Posterior cingulate gyrus (tissue), 11 donors: Measurements from ENCODE around the gene CLIC1.

Experiments
- DNase-seq, 10 donors: peaks; one replicate each; pipeline versions ENCODE4 v3.0.0 to v3.0.0-alpha.2; 2020 to 2021; ENCODE audit warnings: mixed read lengths in 3 of 10
- intact Hi-C: fragments of 100-400 bp; cut with DNase I; formaldehyde crosslinking; loops from one replicate; pipeline ENCODE4 v1.15.1; 2023

CLIC1 gene

DNA sequence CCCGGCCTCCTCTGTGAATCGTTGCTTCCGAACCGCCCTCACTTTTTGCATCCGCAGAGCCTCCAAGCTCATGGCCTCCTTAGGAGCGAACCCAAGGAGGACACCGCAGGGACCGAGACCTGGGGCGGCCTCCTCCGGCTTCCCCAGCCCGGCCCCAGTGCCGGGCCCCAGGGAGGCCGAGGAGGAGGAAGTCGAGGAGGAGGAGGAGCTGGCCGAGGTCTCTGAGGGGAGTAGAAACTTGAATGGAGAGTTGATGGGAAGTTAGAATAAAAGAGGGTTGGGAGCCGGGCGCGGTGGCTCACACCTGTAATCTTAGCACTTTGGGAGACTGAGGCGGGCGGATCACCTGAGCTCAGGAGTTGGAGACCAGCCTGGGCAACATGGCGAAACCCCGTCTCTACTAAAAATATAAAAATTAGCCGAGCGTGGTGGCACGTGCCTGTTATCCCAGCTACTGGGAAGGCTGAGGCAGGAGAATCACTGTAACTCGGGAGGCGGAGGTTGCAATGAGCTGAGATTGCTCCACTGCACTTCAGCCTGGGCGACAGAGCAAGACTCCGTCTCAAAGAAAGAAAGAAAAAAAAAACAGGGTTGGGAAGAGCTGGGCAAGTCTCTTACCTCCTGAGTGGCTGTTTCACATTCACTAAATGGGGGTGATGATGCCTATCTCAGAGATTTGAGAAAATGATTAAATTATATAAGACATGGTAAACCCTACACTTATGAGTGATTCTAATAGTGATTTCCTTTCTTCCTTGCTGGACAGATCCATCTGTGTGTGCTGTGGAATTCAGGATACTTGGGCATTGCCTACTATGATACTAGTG lies 4.3 kb upstream of the CLIC1 start:
- intact Hi-C loops, result no loop called here
- no peak for DNase-seq

DNA sequence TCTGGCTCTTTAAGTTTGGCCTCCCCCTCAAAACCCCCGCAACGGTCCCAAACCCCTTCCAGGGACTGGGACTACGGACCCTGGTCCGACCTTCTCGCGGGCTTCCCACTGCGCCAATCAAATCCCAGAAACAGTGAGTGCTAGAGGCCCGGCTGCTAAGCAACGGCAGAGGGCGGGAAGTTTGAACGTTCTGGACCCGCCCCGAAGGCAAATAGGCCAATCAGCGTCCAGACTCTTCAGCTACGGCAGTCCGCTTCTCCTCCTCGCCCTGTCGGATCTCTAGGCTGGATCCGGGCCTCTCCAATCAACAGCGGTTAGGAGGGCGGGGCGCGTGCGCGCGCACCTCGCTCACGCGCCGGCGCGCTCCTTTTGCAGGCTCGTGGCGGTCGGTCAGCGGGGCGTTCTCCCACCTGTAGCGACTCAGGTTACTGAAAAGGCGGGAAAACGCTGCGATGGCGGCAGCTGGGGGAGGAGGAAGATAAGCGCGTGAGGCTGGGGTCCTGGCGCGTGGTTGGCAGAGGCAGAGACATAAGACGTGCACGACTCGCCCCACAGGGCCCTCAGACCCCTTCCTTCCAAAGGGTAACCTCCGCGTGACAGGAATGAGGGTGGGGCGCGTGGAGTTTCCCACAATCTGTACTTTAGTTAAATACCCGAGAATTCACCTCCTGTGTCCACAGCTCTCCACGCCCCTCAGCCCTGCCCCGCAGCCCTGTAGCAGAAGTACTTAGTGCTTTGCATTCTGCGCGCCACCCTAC lies 3.5 kb upstream of the CLIC1 start, which contains the start of gene MSH5:
Gene MSH5 (plus strand): TSS at position 367 of the 758 bp plus-strand sequence. CDS start 462 bp downstream, outside the sequence.
- intact Hi-C loops, result loop anchor here (10.0 kb wide), 1 partner anchor 55 kb away; the partner anchor contains the start of gene VARS1
- peak; percentile 95 to 100 (median 98) for DNase-seq

DNA sequence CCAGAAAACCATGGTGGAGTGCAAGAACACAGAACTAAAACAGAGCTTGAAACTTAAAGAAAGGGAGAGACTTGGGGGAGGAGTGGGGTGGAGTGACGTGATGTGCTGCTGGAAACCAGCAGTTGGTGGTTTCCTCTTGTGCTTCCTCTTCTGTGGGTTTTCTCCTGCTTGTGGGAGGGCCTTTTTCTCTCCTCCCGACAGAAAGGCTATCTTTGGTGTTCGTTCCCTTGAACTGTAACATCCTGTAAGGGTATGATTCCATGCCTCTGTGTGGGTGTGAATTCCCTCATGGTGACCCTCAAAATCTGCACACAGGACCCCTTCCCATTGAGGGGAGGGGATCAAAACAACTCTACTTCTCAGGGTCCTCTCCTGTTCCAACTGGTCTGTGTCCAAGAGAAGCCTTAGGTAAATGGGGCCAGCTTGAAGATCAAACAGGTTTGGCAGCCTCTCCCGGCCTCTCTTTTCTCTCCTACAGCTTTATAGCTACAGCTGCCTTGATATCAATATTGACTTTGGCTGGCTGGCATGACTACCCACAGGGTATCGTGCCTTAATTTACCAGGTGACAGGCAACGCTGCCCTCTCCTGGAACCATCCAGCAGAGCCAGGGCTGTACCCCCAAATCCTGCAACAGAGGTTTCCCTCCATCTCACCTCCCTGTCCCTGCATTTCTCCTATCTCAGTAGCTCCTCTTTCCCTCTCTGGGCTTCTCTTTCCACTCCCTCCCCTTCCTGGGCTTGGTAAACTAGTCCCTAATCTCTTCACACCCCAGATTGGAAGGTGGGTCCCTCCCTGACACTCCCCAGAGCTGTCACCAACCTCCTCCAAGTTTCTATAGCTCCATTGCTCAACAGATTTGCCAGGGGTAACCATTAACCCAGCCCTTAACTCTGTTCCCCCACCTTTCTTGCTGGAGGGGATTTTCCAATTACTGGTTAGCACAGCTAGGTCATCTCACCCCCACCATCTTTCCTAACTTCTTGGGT lies 2.0 kb upstream of the CLIC1 start:
- intact Hi-C loops, result loop anchor here (10.0 kb wide), 1 partner anchor 57 kb away; the partner anchor contains the start of gene VARS1
- no peak for DNase-seq

DNA sequence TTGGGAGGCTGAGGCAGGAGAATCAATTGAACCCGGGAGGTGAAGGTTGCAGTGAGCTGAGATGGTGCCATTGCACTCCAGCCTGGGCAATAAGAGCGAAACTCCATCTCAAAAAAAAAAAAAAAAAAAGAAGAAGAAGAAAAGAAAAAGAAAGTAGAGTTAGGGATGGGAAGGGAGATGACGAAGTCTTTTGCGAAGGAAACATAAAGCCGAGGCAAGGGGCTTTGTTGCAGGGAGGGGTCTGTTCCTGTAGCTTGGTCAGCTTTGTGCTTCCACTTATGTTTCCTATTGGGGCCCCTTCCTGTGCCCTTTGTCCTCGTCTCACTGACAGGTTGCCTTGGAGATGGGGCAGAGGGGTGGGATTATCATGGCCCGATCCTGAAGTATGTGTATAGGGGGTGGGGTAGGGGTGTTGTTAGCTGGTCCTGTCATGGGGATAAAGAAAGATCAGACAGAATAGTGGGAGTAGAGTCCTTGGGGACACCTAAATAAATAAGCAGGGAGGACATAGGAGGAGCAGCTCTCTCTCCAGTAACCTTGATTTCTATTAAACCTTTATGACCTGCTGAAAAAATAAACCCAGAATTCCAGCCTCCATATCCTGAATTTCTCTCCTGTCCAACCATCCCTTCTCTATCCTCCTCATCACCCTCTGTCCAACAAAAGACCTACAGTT lies 1.1 kb upstream of the CLIC1 start:
- DNase-seq, result peak in 1 of 10 donors; percentile 9
- intact Hi-C loops, result loop anchor here (10.0 kb wide), 1 partner anchor 57 kb away; the partner anchor contains the start of gene VARS1

DNA sequence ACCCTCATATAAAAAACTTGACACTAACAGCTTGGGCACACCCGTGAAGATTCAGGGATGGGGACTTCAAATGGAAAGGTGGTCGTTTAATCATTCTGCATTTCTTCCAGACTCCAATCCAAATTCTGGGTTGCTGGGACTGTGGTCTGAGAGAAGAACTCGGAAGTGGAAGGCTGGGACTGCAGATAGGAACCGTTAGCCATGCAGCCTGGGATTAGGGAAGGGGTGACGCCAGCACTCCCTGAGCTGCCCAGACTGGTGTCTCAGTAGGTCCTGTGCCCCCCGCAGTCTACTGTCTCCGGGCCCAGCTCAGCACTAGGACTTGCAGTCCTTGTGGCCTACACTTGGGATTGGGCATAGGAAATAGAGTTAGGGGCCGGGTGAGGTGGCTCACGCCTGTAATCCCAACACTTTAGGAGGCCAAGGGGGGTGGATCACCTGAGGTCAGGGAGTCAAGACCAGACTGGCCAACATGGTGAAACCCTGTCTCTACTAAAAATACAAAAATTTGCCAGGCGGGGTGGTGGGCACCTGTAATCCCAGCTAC lies 511 bp upstream of the CLIC1 start:
- intact Hi-C loops, result loop anchor here (10.0 kb wide), 1 partner anchor 58 kb away; the partner anchor contains the start of gene VARS1
- no peak for DNase-seq

DNA sequence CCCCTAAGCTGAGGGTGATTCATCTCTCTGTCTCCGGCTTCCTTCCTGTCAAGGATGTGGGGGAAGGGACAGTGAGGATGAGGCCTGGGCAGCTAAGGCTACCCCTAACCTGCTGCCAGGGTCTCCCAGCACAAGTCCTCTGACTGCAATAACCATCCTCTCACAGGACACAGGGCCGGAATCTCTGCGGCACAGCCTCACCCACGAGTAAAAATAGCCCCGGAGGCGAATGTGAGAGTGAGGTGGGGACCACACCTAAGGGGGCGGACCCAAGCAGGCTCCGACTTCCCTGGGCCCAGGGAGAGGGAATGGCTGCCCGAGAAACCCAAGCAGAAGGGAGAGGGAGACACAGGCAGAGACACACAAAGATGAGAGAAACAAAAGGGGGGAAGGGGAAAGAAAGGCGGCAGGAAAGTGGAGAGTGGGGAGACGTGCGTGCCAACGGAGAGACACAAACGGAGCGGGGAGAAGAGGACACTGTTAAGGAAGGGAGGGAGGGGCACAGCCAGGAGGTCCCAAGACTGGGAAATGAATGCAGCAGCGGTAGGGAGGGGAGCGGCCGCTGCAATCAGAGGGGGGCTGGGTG lies 1.4 kb downstream of the CLIC1 start:
- intact Hi-C loops, result loop anchor here (10.0 kb wide), 1 partner anchor 60 kb away; the partner anchor contains the start of gene VARS1
- DNase-seq, result peak in 1 of 10 donors; percentile 70

DNA sequence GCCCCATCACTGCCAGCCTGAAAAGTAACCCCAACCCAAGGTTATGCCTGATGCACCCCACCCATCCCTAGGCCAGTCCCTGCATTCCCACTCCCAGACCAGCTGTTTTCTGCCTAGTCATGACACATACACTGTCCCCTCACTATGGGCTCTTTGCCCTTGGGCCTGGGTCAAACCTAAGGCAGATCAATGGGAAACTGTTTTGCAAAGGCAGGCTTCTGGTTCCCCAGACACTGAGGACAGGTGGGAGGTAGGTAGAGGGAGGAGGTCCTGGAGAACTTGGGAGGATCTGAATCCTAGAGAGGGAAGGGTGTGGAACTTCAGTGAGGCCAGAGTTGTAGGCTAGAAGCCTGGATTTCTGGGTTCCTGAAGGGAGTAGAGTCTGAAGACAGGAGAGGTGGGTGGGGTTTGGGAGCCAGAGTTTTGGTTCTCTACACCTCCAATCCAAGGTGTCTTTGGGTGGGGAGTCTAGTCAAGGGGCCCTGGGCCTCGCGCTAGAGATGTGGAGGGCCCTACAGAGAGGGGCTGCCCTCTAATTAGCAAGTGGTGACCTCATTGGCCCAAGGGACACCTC lies 2.0 kb downstream of the CLIC1 start:
- DNase-seq, result peak in 1 of 10 donors; percentile 11
- intact Hi-C loops, result loop anchor here (10.0 kb wide), 1 partner anchor 60 kb away; the partner anchor contains the start of gene VARS1

DNA sequence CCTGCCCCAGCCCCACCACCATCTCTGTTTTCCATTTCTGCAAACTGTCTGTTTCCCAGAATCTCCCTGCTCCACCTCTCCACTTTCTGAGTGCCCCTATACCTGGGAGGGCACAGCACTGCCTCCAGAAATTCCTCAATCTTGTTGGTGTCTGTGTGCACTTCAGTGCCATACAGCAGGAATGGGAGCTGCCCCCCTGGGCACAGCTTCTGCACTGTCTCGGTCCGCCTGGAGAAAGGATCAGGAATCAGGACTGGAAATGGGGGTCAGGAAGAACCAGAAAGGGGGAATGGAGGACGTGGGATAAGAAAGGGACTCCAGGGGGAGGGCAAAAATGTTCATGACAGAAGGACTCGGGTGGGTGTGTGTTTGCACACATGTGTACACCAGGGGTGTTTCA lies 2.6 kb downstream of the CLIC1 start:
- intact Hi-C loops, result loop anchor here (10.0 kb wide), 1 partner anchor 61 kb away; the partner anchor contains the start of gene VARS1
- peak in 1 of 10 donors; percentile 56 for DNase-seq

DNA sequence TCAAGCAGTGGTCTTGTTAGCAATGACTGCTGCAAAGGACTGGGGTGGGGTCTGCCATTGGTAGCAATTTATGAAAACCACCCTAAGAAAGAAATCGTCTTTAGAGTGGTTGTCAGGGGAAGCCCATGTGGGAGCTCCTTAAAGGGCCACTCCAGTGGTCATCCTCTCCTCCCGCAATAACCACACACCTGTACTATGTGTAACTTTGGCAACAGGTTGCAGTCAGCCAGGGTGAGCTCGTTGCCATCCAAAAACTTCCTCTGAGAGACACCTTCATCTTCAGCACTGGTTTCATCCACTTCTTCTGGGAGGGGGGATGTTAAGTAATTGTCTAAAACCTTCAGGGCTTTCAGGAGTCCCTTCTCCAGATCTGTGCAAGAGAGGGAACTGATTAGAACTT lies 4.3 kb downstream of the CLIC1 start:
- intact Hi-C loops, result loop anchor here (10.0 kb wide), 1 partner anchor 63 kb away; the partner anchor contains the start of gene VARS1

DNA sequence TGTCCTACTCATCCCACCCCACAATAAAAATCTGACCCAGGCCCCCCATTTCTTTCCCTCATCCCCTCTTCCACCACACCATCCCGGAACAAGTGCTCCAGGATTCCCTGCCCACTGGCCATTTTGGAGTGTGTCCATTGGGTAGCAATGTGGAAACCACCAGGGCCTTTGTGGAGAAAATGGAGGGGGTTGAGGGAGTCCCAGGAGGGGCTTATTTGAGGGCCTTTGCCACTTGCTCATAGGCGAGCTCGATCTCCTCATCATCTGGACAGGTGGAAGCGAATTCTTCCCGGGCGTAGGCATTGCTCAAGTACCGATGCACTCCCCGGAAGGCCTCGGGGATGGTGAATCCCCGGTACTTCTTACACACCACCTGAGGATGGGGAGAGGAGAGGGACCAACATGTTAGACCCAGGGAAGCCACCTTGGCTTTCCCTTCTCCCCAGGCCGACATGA lies 5.7 kb downstream of the CLIC1 start:
- peak in 1 of 10 donors; percentile 37 for DNase-seq
- intact Hi-C loops, result loop anchor here (10.0 kb wide), 1 partner anchor 64 kb away; the partner anchor contains the start of gene VARS1

More for the DNA sequence above, 4.3 kb downstream of the CLIC1 start:
- no peak for DNase-seq

DNA sequence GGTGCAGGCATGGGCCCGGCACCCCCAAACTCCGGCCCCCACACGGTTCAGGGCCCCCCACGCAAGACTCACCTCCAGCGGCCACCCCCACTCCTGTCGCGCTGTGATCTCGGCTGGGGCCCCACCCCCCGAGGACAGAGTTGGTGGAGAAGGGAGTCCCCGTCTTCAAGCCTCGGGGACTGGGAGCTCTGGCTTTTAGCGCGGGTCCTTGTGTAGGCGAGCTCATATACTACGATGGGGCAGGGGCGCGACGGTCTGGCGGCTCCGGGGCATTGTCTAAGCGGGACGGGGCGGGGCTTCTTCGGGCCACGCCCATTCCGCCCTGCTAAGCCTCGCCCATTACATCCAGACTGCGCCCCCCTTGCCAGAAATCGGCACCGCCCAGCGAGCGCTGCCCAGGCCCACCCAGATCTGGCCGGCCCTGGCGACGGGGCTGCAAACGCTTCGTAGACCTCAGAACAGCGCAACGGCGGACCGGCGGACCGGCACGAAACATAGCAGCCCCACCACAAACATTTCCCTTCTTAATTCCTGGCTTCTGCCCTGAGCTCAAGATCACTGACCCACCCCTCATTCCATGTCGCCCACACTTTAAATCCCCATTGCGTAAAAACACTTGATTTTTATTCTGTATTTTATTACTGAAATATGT lies 6.2 kb downstream of the CLIC1 start:
- peak; percentile 43 to 94 (median 60) for DNase-seq

DNA sequence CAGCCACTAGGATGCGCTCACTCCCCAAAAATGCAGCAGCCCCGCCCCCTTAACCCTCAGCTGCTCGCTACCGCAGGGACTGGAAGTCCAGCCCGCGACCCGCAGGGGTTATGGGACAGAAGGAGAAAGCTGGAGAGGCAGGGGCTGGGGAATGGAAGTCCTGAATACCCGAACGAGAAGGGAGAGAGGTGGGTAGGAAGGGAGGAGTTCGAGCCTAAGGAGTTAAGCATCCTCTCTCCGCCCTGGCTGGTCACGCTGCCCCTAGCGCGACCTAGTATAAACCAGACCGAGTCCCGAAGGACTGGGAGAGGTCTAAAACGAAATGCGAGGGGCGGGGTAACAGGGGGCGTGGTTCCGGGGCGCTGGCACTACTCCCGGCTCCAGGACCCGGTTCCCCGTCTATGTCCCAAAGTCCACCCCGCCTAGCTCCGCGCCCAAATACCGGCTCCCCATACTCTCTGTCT lies 6.8 kb downstream of the CLIC1 start:
- DNase-seq, result peak; percentile 44 to 96 (median 74)
- intact Hi-C loops, result loop anchor here (5.0 kb wide), 1 partner anchor 103 kb away; no protein-coding TSS in a partner anchor

More for the DNA sequence above, 6.2 kb downstream of the CLIC1 start:
- intact Hi-C loops, result loop anchor here (5.0 to 10.0 kb wide), 2 partner anchors 65 to 102 kb away; partner anchors contain the start of gene VARS1

DNA sequence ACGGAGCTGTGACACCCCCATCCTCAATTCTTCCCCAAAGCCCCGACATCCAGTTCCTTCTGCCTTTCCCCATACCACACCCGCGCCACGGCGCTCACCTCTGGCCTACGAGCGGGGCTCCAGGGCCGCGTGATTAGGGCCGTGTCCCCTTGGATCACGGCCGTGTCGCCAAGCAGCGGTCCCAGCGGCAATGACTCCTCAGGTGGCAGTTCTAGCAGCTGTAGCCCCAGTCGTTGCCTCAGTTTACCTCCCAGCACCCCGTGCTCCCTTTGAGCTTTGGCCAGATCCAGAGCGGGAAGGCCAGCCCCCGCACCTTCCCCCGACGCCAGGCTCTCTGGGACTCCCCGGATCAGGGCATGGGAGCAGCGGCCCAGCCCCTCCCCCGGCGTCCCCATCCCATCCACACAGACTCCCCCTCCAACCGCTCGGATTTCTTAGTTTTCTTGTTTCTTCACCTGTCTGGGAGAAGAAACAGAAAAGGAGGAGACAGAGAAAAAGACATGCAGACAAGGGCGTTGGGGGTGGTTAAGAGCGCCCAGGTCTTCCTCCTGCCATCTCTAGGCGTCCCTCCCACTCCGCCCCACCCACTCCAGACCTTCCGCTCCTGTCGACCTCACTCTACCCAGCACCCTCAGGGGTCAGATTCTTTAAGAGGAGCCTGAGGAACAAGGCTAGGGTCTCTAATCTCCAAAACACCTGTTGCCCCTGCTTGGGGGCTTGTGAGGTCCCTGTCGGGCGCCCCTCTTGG lies 7.4 kb downstream of the CLIC1 start, which contains the start of gene DDAH2:
Gene DDAH2 (minus strand): TSS at position 533 of the 748 bp plus-strand sequence. CDS start 138 bp downstream, at position 395.
- DNase-seq, result peak in 2 of 10 donors; percentile 72 to 75
- intact Hi-C loops, result loop anchor here (5.0 kb wide), 1 partner anchor 103 kb away; no protein-coding TSS in a partner anchor

DNA sequence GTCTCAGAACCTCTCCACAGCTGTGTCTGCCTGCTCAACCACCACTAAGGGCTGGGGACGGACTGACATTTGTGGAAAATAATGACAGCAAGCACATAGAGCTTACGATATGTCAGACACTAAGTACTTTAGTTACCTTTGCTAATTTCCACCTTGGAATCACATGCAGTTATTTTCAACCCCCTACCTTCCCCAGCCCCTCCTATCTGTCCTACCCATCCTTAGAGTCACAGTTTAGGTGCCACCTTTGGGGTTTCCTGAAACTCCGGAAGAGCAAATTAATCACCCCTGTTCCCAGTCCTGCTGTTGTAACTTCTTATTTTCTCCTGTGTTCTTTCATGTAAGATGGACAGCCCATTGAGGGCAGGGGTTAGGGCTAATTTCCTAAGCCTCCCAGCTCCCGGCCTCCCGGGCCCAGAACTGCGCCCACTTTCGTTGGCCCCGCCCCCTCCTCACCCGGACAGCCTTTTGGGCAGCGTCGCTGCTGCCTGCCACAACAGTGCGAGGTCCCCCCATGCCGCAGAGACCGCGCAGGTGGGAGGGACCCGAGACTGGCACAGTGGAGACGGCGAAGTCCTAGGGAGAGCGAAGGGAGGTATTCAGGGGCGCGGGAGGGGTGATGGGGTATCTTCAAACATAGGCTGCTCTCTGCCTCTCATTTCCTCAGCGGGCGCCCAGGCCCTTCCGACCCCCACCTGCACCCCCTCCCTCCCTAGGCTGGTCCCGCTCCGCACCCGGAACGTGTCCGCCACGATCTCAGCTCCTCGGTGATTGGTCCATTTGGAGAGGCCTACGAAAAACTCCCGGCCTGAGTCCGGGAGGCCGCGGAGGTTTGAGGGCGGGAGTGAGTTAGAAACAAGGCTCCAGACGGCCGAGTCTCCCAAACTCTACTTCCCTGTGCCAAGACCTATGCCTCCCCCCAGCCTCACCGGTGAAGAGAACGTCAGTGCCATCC lies 8.3 kb downstream of the CLIC1 start:
- DNase-seq, result peak in 1 of 10 donors; percentile 81
- intact Hi-C loops, result loop anchor here (5.0 kb wide), 1 partner anchor 104 kb away; no protein-coding TSS in a partner anchor
